Liver (tissue), 9 donors: ENCODE results near the gene PITPNB. TPM values are rescaled to one million over a fixed set of nuclear protein-coding genes. Genes with fewer than 3 reads are reported as not detected.

Source experiments
- DNase-seq: peaks from one replicate; pipeline ENCODE4 v3.0.0-alpha.2; 2017; ENCODE audit warnings: low spot score
- H3K27ac ChIP-seq, 2 donors: one replicate each; pipeline ENCODE4 v1.7.0; 2013; ENCODE audit warnings: inconsistent platforms in 2 of 2, low read length in 2 of 2, control low read depth in 1 of 2, low read depth in 1 of 2, mild to moderate bottlenecking in 1 of 2
- H3K27me3 ChIP-seq, 4 donors: one replicate each; pipeline versions ENCODE4 v1.6.1 to v1.7.0; 2013; ENCODE audit warnings: low read length in 3 of 4, inconsistent platforms in 1 of 4, mild to moderate bottlenecking in 1 of 4, moderate library complexity in 1 of 4; ENCODE audit not compliant: control insufficient read depth in 4 of 4, insufficient read depth in 4 of 4
- H3K36me3 ChIP-seq, 4 donors: one replicate each; pipeline versions ENCODE4 v1.6.1 to v1.7.0; 2013; ENCODE audit warnings: low read length in 3 of 4, mild to moderate bottlenecking in 3 of 4, low read depth in 1 of 4, moderate library complexity in 1 of 4; ENCODE audit not compliant: control insufficient read depth in 4 of 4, insufficient read depth in 3 of 4
- H3K4me1 ChIP-seq, 4 donors: one replicate each; pipeline versions ENCODE4 v1.6.1 to v1.7.0; 2013; ENCODE audit warnings: low read length in 3 of 4, mild to moderate bottlenecking in 3 of 4, moderate library complexity in 1 of 4; ENCODE audit not compliant: control insufficient read depth in 4 of 4, insufficient read depth in 4 of 4
- H3K4me3 ChIP-seq, 3 donors: one replicate each; pipeline versions ENCODE4 v1.6.1 to v1.7.0; 2013; ENCODE audit warnings: low read length in 3 of 3, control low read depth in 1 of 3, low read depth in 1 of 3, mild to moderate bottlenecking in 1 of 3
- H3K9ac ChIP-seq, 2 donors: one replicate each; pipeline ENCODE4 v1.7.0; 2013; ENCODE audit warnings: low read length in 2 of 2, mild to moderate bottlenecking in 2 of 2, moderate library complexity in 2 of 2, control low read depth in 1 of 2, low read depth in 1 of 2
- H3K9me3 ChIP-seq, 4 donors: one replicate each; pipeline versions ENCODE4 v1.6.1 to v1.7.0; 2013; ENCODE audit warnings: low read length in 3 of 4; ENCODE audit not compliant: control insufficient read depth in 4 of 4
- EGR1 ChIP-seq, 2 donors: IDR thresholded peaks; 2 replicates each; pipeline ENCODE4 v1.6.1; 2016 to 2018; ENCODE audit warnings: antibody characterized with exemption in 2 of 2, low read depth in 2 of 2
- FOXA1 ChIP-seq: IDR thresholded peaks from 2 replicates; pipeline ENCODE4 v1.6.1; 2016; ENCODE audit warnings: antibody characterized with exemption
- FOXA2 ChIP-seq: IDR thresholded peaks from 2 replicates; pipeline ENCODE4 v1.6.1; 2016; ENCODE audit warnings: antibody characterized with exemption
- GABPA ChIP-seq, 2 donors: IDR thresholded peaks in 1 of 2; conservative IDR thresholded peaks in 1 of 2; 2 replicates each; pipeline ENCODE4 v1.6.1; 2016; ENCODE audit warnings: antibody characterized with exemption in 2 of 2, mild to moderate bottlenecking in 1 of 2, moderate library complexity in 1 of 2
- HNF4A ChIP-seq, 2 donors: conservative IDR thresholded peaks; 2 replicates each; pipeline ENCODE4 v1.6.1; 2016; ENCODE audit warnings: antibody characterized with exemption in 2 of 2, mild to moderate bottlenecking in 2 of 2
- HNF4G ChIP-seq: IDR thresholded peaks from 2 replicates; pipeline ENCODE4 v1.6.1; 2016; ENCODE audit warnings: antibody characterized with exemption
- JUND ChIP-seq, 2 donors: IDR thresholded peaks; 2 replicates each; pipeline ENCODE4 v1.6.1; 2016; ENCODE audit warnings: antibody characterized with exemption in 2 of 2
- NR2F2 ChIP-seq: IDR thresholded peaks from 2 replicates; pipeline ENCODE4 v1.6.1; 2016; ENCODE audit warnings: antibody characterized with exemption
- RAD21 ChIP-seq, 2 donors: IDR thresholded peaks; 2 replicates each; pipeline ENCODE4 v1.6.1; 2016; ENCODE audit warnings: antibody characterized with exemption in 2 of 2, mild to moderate bottlenecking in 2 of 2
- RXRA ChIP-seq, 2 donors: IDR thresholded peaks; 2 replicates each; pipeline ENCODE4 v1.6.1; 2017 to 2018; ENCODE audit warnings: antibody characterized with exemption in 2 of 2, mild to moderate bottlenecking in 1 of 2
- SP1 ChIP-seq: IDR thresholded peaks from 2 replicates; pipeline ENCODE4 v1.6.1; 2018; ENCODE audit warnings: antibody characterized with exemption, mild to moderate bottlenecking
- TAF1 ChIP-seq: conservative IDR thresholded peaks from 2 replicates; pipeline ENCODE4 v1.6.1; 2016; ENCODE audit warnings: antibody characterized with exemption, mild to moderate bottlenecking
- YY1 ChIP-seq: IDR thresholded peaks from 2 replicates; pipeline ENCODE4 v1.6.1; 2016; ENCODE audit warnings: antibody characterized with exemption, mild to moderate bottlenecking
- WGBS: extraction: QIAGEN DNeasy Blood & Tissue Kit; methylation state at CpG from one replicate; pipeline ENCODE4 v1.1.7; 2013; 5-methylcytosine and 5-hydroxymethylcytosine counted together
- polyA plus RNA-seq, 2 donors: library from polyadenylated mRNA; stranded (reverse) in 1 of 2; unstranded in 1 of 2; fragments of 200-250 nt in 1 of 2; fragments of >200 nt in 1 of 2; fragmentation: Nextera tagmentation in 1 of 2; extraction: Ambion mirVana in 1 of 2; gene quantifications; one replicate each; pipeline versions ENCODE4 v1.2.1 to v1.2.3, GENCODE V29; 2013 to 2015
- total RNA-seq, 2 donors: library from RNA; depleted of rRNA; stranded (reverse); fragments of >200 nt; gene quantifications; one replicate each; pipeline ENCODE4 v1.2.3, GENCODE V29; 2014
- TF ChIP-seq, protein P1 (sequence below): IDR thresholded peaks from 2 replicates; pipeline ENCODE4 v1.6.1; 2016; ENCODE audit warnings: antibody characterized with exemption
- TF ChIP-seq, protein P2 (sequence below): fragments of 150-350 bp; IDR thresholded peaks from 2 replicates; pipeline ENCODE4 v1.5.1; 2017; ENCODE audit warnings: improper control_type of control experiment, low read depth, low read length; ENCODE audit not compliant: missing input control
- TF ChIP-seq, protein P3 (sequence below): IDR thresholded peaks from 2 replicates; pipeline ENCODE4 v1.6.1; 2016; ENCODE audit warnings: antibody characterized with exemption
- TF ChIP-seq, protein P4 (sequence below): IDR thresholded peaks from 2 replicates; pipeline ENCODE4 v1.6.1; 2016; ENCODE audit warnings: antibody characterized with exemption, mild to moderate bottlenecking
- TF ChIP-seq, protein P5 (sequence below): IDR thresholded peaks from 2 replicates; pipeline ENCODE4 v1.6.1; 2016; ENCODE audit warnings: antibody characterized with exemption
- donor health status: healthy.
- donor health status: healthy.
- donor health status: healthy.
- donor health status: healthy.
- donor health status: healthy.

Gene PITPNB
- total and polyA plus RNA-seq, 4 donors, result 18.4 to 57.4 (median 34.4) TPM

DNA sequence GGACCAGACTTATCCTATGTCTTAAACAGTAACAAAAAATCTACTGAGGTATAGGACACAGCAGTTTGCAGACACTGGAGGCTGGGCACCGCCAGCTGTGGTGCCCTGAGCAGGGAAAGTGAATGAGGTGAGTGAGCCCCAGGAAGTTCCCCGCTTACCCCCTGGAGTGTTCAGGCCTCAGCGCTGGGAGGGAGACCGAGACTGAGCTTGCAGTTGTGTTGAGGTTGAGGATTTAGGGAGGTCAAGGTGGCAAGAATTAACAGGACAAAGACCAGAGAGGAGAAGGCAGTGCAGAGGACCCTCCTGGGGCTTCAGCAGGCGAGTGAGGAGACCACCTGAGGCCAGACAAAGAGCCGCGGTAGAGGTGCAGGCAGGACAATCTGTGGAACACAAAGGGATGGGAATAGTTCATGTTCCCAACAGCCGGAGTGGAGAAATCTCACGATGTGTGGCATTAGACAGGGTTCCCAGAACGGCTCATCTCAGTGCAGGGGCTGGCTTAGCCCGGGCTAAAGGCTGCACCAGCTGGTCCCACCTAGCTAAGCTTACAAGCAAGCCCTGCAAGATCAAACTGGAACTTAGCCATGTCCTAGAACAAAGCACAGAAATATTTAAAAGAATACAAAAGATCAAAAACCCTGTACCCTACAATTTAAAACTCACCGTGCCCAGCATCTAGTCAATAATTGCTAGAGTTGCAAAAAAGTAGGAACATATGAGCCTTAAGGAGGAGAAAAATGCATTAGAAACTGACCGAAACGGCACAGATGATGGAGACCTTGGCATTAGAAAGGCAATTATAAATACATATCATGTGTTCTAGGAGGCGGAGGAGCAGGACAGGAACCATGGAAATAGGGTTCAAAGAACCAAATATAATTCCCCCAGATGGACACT lies 47.4 kb upstream of the PITPNB start:
- Histone ChIP-seq H3K27me3 (no peaks in the 10 kb centered on the region), H3K4me1 (peaks cover 0 to 24% (median 19%) of the 10 kb centered on the region in 4 donors), H3K9me3 (no peaks in the 10 kb centered on the region), H3K36me3 (peaks cover 0 to 3% (median 0%) of the 10 kb centered on the region in 4 donors), H3K4me3 (no peak overlapping the region), H3K9ac (no peak overlapping the region), H3K27ac (no peak overlapping the region)
- 94% methylated on average over 15 of the region's 15 CpGs for WGBS
- no peak for TF ChIP-seq RAD21 (IDR thresholded peaks at IDR 0.05)
- no peak for DNase-seq

DNA sequence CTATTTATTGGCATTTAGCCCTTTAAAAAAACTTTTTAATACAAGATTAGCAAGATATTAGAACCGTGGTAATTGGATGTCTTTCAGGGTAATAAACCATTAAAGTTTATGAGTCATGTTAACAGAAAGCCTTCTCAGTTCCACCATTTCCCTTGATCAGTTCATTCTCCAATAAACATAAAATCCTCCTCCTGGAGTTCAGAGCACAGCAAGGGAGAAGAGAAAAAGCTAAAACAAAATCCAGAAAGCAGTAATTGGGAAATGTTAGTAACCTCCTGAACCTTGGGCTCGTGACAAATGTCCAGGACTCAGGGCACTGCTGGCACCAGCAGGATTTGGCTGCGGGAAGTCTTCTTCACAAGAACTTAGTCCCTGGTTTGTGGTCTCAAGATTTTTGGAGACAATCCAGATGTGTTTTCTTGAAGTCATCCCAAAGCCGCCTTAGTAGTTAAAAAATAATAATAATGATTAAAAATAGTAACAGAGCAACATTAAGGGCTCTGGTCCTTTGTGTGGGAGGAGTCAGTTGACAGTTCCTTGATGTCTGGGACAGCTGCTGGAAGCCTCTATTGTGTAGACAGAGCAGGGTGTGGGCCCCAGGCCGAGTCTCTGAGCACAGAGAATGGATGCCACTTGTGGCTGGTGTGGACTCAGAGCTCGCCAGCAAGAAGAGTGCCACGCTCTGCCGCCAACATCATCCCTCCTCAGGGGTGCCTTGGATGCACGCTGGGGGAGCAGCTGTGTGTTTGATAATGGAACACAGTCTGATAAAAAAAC lies 43.4 kb upstream of the PITPNB start:
- Histone ChIP-seq H3K4me3 (no peak overlapping the region), H3K27ac (peak overlapping the region; percentile 83 to 90), H3K9ac (peak overlapping the region in 1 of 2 donors; percentile 85), H3K27me3 (no peaks in the 10 kb centered on the region), H3K4me1 (peaks cover 4 to 48% (median 43%) of the 10 kb centered on the region in 4 donors), H3K36me3 (no peaks in the 10 kb centered on the region), H3K9me3 (no peaks in the 10 kb centered on the region)
- TF ChIP-seq SP1 (peak; percentile 64), HNF4G (peak; percentile 70), YY1 (peak; percentile 77), RXRA (IDR thresholded peaks at IDR 0.05) (peak; percentile 86 to 87), EGR1 (IDR thresholded peaks at IDR 0.05; ENCODE audit: low read depth in 2 of 2) (peak in 1 of 2 donors; percentile 29), JUND (IDR thresholded peaks at IDR 0.05) (peak; percentile 57 to 77), NR2F2 (peak; percentile 88), GABPA (IDR thresholded peaks at IDR 0.05 in 1 of 2, conservative IDR thresholded peaks at IDR 0.05 in 1 of 2) (peak in 1 of 2 donors; percentile 29), FOXA1 (no peak), TAF1 (peak; percentile 68), HNF4A (conservative IDR thresholded peaks at IDR 0.05) (peak; percentile 86 to 88), RAD21 (IDR thresholded peaks at IDR 0.05) (peak; percentile 45 to 49), FOXA2 (no peak)
- TF ChIP-seq, protein P1, sequence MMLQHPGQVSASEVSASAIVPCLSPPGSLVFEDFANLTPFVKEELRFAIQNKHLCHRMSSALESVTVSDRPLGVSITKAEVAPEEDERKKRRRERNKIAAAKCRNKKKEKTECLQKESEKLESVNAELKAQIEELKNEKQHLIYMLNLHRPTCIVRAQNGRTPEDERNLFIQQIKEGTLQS, result peak; percentile 34
- TF ChIP-seq, protein P2, sequence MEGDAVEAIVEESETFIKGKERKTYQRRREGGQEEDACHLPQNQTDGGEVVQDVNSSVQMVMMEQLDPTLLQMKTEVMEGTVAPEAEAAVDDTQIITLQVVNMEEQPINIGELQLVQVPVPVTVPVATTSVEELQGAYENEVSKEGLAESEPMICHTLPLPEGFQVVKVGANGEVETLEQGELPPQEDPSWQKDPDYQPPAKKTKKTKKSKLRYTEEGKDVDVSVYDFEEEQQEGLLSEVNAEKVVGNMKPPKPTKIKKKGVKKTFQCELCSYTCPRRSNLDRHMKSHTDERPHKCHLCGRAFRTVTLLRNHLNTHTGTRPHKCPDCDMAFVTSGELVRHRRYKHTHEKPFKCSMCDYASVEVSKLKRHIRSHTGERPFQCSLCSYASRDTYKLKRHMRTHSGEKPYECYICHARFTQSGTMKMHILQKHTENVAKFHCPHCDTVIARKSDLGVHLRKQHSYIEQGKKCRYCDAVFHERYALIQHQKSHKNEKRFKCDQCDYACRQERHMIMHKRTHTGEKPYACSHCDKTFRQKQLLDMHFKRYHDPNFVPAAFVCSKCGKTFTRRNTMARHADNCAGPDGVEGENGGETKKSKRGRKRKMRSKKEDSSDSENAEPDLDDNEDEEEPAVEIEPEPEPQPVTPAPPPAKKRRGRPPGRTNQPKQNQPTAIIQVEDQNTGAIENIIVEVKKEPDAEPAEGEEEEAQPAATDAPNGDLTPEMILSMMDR, result no peak
- TF ChIP-seq, protein P3, sequence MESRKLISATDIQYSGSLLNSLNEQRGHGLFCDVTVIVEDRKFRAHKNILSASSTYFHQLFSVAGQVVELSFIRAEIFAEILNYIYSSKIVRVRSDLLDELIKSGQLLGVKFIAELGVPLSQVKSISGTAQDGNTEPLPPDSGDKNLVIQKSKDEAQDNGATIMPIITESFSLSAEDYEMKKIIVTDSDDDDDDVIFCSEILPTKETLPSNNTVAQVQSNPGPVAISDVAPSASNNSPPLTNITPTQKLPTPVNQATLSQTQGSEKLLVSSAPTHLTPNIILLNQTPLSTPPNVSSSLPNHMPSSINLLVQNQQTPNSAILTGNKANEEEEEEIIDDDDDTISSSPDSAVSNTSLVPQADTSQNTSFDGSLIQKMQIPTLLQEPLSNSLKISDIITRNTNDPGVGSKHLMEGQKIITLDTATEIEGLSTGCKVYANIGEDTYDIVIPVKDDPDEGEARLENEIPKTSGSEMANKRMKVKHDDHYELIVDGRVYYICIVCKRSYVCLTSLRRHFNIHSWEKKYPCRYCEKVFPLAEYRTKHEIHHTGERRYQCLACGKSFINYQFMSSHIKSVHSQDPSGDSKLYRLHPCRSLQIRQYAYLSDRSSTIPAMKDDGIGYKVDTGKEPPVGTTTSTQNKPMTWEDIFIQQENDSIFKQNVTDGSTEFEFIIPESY, result no peak
- TF ChIP-seq, protein P4, sequence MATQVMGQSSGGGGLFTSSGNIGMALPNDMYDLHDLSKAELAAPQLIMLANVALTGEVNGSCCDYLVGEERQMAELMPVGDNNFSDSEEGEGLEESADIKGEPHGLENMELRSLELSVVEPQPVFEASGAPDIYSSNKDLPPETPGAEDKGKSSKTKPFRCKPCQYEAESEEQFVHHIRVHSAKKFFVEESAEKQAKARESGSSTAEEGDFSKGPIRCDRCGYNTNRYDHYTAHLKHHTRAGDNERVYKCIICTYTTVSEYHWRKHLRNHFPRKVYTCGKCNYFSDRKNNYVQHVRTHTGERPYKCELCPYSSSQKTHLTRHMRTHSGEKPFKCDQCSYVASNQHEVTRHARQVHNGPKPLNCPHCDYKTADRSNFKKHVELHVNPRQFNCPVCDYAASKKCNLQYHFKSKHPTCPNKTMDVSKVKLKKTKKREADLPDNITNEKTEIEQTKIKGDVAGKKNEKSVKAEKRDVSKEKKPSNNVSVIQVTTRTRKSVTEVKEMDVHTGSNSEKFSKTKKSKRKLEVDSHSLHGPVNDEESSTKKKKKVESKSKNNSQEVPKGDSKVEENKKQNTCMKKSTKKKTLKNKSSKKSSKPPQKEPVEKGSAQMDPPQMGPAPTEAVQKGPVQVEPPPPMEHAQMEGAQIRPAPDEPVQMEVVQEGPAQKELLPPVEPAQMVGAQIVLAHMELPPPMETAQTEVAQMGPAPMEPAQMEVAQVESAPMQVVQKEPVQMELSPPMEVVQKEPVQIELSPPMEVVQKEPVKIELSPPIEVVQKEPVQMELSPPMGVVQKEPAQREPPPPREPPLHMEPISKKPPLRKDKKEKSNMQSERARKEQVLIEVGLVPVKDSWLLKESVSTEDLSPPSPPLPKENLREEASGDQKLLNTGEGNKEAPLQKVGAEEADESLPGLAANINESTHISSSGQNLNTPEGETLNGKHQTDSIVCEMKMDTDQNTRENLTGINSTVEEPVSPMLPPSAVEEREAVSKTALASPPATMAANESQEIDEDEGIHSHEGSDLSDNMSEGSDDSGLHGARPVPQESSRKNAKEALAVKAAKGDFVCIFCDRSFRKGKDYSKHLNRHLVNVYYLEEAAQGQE, result peak; percentile 56
- TF ChIP-seq, protein P5, sequence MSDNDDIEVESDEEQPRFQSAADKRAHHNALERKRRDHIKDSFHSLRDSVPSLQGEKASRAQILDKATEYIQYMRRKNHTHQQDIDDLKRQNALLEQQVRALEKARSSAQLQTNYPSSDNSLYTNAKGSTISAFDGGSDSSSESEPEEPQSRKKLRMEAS, result no peak
- WGBS, result 49% methylated on average over 9 of the region's 9 CpGs
- DNase-seq, result no peak
